WTC11 (cell line): ENCODE results near the gene HDLBP. TPM values are rescaled to one million over a fixed set of nuclear protein-coding genes. Genes with fewer than 3 reads are reported as not detected.
A peak's percentile ranks its signal among the peaks of the same experiment; 100 is the strongest.
"Not testable (repeated sequence)": the region's sequence is repeated elsewhere in the genome, so short reads cannot be mapped to it uniquely, and the experiment has no call there.

Source experiments
- ATAC-seq: fragments of 200-7000 bp; cut with Tn5 transposase; 2 replicates; pipeline ENCODE4 v1.10.0; 2021; ENCODE audit warnings: mild to moderate bottlenecking, moderate library complexity
- CTCF ChIA-PET: fragments of 300-600 bp; sonication (Branson Sonifier 250); formaldehyde crosslinking; loops from one replicate; lab custom pipeline; 2021; ENCODE audit warnings: antibody characterized with exemption; lab: Charles Lee
- POLR2A ChIA-PET: fragments of 350-600 bp; sonication (Branson Sonifier 250); formaldehyde crosslinking; loops from one replicate; lab custom pipeline; 2021; ENCODE audit warnings: antibody characterized with exemption; lab: Charles Lee
- DNase-seq: peaks from one replicate; pipeline ENCODE4 v3.0.0; 2021; ENCODE audit warnings: low spot score
- H3K27ac Mint-ChIP-seq: 2 replicates; pipeline ENCODE4 v1.8.0; 2021; ENCODE audit warnings: mixed read lengths
- H3K27me3 Mint-ChIP-seq: 2 replicates; pipeline ENCODE4 v1.8.0; 2021; ENCODE audit warnings: low read depth, mild to moderate bottlenecking, moderate library complexity, mixed read lengths
- H3K36me3 Mint-ChIP-seq: 2 replicates; pipeline ENCODE4 v1.8.0; 2021; ENCODE audit warnings: mixed read lengths
- H3K4me1 Mint-ChIP-seq: 2 replicates; pipeline ENCODE4 v1.8.0; 2022; ENCODE audit warnings: mixed read lengths
- H3K4me3 Mint-ChIP-seq: 2 replicates; pipeline ENCODE4 v1.8.0; 2021; ENCODE audit warnings: mild to moderate bottlenecking, moderate library complexity, mixed read lengths
- H3K9me3 Mint-ChIP-seq: 2 replicates; pipeline ENCODE4 v1.8.0; 2021; ENCODE audit warnings: mixed read lengths
- GABPB1 ChIP-seq: sonication (generic); formaldehyde crosslinking; IDR thresholded peaks from 2 replicates; pipeline ENCODE4 v1.8.1; 2023; ENCODE audit warnings: mild to moderate bottlenecking, missing genetic modification reagents
- RORB ChIP-seq: fragments of 250-450 bp; sonication (Bioruptor Pico); IDR thresholded peaks from 2 replicates; pipeline ENCODE4 v1.9.0; 2021; ENCODE audit warnings: mild to moderate bottlenecking
- ZNF121 ChIP-seq: sonication (generic); formaldehyde crosslinking; IDR thresholded peaks from 2 replicates; pipeline ENCODE4 v1.8.0; 2023; ENCODE audit warnings: missing genetic modification reagents
- total RNA-seq: library from RNA; stranded (reverse); gene quantifications from 3 replicates; pipeline ENCODE4 v1.2.3, GENCODE V29; 2021
- TF ChIP-seq, protein P1 (sequence below): sonication (generic); formaldehyde crosslinking; conservative IDR thresholded peaks from 2 replicates; pipeline ENCODE4 v1.8.1; 2023; ENCODE audit warnings: mild to moderate bottlenecking, low read depth, missing genetic modification reagents, moderate library complexity
- TF ChIP-seq, protein P2 (sequence below): sonication (generic); formaldehyde crosslinking; IDR thresholded peaks from 2 replicates; pipeline ENCODE4 v1.8.0; 2022; ENCODE audit warnings: mild to moderate bottlenecking, missing genetic modification reagents
- TF ChIP-seq, protein P3 (sequence below): sonication (generic); formaldehyde crosslinking; conservative IDR thresholded peaks from 2 replicates; pipeline ENCODE4 v1.8.1; 2022; ENCODE audit warnings: mild to moderate bottlenecking, missing genetic modification reagents
- TF ChIP-seq, protein P4 (sequence below): sonication (generic); formaldehyde crosslinking; IDR thresholded peaks from 2 replicates; pipeline ENCODE4 v1.8.0; 2022; ENCODE audit warnings: mild to moderate bottlenecking, missing genetic modification reagents
- TF ChIP-seq, protein P5 (sequence below): sonication (generic); formaldehyde crosslinking; IDR thresholded peaks from 2 replicates; pipeline ENCODE4 v1.8.1; 2022; ENCODE audit warnings: low read depth, mild to moderate bottlenecking, moderate library complexity, missing genetic modification reagents, borderline replicate concordance
- TF ChIP-seq, protein P6 (sequence below): sonication (generic); formaldehyde crosslinking; IDR thresholded peaks from 2 replicates; pipeline ENCODE4 v1.8.0; 2023; ENCODE audit warnings: missing genetic modification reagents, mild to moderate bottlenecking, borderline replicate concordance
- TF ChIP-seq, protein P7 (sequence below): sonication (generic); formaldehyde crosslinking; IDR thresholded peaks from 2 replicates; pipeline ENCODE4 v1.8.0; 2022; ENCODE audit warnings: missing genetic modification reagents
- TF ChIP-seq, protein P8 (sequence below): sonication (generic); formaldehyde crosslinking; IDR thresholded peaks from 2 replicates; pipeline ENCODE4 v1.8.1; 2022; ENCODE audit warnings: low read depth, missing genetic modification reagents, borderline replicate concordance

HDLBP gene
- total RNA-seq, 1 experiment from 2014 or later, result 368 TPM

DNA sequence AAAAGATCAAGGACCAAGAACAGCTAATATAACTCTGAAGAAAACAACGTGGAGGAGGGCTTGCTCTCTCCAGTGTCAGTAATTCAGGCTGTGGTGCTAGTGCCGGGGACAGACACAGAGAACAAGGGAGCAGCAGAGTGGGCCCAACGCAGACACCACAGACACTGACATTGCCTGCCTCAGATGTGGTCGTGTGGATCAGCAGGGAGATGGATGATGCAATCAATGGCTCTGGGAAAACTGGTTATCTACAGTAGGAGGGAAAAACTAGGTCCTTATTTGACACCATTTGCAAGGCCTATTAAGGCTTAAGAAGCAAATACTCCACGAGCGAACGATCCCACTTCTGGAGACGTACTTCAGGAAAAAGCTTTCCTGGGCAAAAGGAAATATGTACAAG, 36.1 kb downstream of the HDLBP start:
- DNase-seq, result no peak
- Mint-ChIP-seq H3K27ac (peak overlapping the region; percentile 77; the same call in 1 of the 2 replicates), H3K27me3 (no peaks in the 10 kb centered on the region), H3K4me3 (no peak overlapping the region), H3K4me1 (peaks cover 21% of the 10 kb centered on the region), H3K9me3 (peaks cover 13% of the 10 kb centered on the region; the same call in 1 of the 2 replicates), H3K36me3 (peaks cover 3% of the 10 kb centered on the region; the same call in 1 of the 2 replicates)
- peak; percentile 98 for TF ChIP-seq GABPB1 (CRISPR knock-in tag)
- TF ChIP-seq, protein P1, sequence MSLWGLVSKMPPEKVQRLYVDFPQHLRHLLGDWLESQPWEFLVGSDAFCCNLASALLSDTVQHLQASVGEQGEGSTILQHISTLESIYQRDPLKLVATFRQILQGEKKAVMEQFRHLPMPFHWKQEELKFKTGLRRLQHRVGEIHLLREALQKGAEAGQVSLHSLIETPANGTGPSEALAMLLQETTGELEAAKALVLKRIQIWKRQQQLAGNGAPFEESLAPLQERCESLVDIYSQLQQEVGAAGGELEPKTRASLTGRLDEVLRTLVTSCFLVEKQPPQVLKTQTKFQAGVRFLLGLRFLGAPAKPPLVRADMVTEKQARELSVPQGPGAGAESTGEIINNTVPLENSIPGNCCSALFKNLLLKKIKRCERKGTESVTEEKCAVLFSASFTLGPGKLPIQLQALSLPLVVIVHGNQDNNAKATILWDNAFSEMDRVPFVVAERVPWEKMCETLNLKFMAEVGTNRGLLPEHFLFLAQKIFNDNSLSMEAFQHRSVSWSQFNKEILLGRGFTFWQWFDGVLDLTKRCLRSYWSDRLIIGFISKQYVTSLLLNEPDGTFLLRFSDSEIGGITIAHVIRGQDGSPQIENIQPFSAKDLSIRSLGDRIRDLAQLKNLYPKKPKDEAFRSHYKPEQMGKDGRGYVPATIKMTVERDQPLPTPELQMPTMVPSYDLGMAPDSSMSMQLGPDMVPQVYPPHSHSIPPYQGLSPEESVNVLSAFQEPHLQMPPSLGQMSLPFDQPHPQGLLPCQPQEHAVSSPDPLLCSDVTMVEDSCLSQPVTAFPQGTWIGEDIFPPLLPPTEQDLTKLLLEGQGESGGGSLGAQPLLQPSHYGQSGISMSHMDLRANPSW, result no peak
- TF ChIP-seq, protein P2, sequence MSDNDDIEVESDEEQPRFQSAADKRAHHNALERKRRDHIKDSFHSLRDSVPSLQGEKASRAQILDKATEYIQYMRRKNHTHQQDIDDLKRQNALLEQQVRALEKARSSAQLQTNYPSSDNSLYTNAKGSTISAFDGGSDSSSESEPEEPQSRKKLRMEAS, result no peak
- TF ChIP-seq, protein P3, sequence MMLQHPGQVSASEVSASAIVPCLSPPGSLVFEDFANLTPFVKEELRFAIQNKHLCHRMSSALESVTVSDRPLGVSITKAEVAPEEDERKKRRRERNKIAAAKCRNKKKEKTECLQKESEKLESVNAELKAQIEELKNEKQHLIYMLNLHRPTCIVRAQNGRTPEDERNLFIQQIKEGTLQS (CRISPR knock-in tag), result peak; percentile 71; the same call in 1 of the 2 replicates
- ChIA-PET CTCF (no interaction called here), POLR2A (interaction anchor here (0.5 kb wide), 1 partner anchor 13 kb away, joined by 4 read pairs; no protein-coding TSS in a partner anchor)
- ATAC-seq, result peak; percentile 66

DNA sequence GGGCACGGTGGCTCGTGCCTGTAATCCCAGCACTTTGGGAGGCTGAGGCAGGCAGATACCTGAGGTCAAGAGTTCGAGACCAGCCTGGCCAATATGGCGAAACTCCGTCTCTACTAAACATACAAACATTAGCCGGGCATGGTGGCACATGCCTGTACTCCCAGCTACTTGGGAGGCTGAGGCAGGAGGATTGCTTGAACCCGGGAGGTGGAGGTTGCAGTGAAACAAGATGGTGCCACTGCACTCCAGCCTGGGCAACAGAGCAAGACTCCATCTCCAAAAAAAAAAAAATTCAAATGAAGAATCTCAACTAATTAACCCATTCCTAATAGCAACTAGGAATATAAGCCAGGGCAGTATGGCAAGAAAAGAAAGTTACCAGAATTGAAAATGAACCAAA, 37.2 kb downstream of the HDLBP start:
- POLR2A ChIA-PET, DNase-seq, H3K4me3 Mint-ChIP-seq, H3K27me3 Mint-ChIP-seq, H3K27ac Mint-ChIP-seq, ATAC-seq, CTCF ChIA-PET, H3K36me3 Mint-ChIP-seq: not testable (repeated sequence)
- peaks cover 24% of the 10 kb centered on the region for H3K4me1 Mint-ChIP-seq
- TF ChIP-seq ZNF121 (CRISPR knock-in tag), result peak; percentile 37; the same call in 1 of the 2 replicates
- peaks cover 13% of the 10 kb centered on the region; the same call in 1 of the 2 replicates for H3K9me3 Mint-ChIP-seq

DNA sequence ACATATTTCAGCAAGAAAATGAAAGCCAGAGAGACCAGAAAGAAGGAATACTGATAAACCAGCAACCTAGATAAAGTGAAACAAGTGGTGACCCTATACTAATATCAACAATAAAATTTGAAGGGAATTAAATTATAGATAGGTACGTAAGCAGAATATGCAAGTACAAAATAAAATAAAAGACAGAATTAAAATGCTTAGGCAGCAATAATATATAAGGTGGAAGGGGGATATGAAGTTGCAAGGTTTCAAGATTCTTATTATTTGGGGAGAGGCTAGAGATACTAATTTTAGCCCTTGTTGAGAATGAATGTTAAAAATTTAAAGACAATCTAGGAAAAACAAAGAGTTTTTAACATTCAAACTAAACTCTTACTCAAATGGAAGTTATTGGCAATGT, 39.6 kb downstream of the HDLBP start:
- H3K4me1 Mint-ChIP-seq, result peaks cover 29% of the 10 kb centered on the region
- ChIA-PET CTCF (interaction anchor here (1.2 kb wide), 1 partner anchor 9 kb away, joined by 3 read pairs; no protein-coding TSS in a partner anchor), POLR2A (no interaction called here)
- no peak for ATAC-seq
- TF ChIP-seq, protein P4, sequence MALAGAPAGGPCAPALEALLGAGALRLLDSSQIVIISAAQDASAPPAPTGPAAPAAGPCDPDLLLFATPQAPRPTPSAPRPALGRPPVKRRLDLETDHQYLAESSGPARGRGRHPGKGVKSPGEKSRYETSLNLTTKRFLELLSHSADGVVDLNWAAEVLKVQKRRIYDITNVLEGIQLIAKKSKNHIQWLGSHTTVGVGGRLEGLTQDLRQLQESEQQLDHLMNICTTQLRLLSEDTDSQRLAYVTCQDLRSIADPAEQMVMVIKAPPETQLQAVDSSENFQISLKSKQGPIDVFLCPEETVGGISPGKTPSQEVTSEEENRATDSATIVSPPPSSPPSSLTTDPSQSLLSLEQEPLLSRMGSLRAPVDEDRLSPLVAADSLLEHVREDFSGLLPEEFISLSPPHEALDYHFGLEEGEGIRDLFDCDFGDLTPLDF (CRISPR knock-in tag), result no peak
- TF ChIP-seq, protein P5, sequence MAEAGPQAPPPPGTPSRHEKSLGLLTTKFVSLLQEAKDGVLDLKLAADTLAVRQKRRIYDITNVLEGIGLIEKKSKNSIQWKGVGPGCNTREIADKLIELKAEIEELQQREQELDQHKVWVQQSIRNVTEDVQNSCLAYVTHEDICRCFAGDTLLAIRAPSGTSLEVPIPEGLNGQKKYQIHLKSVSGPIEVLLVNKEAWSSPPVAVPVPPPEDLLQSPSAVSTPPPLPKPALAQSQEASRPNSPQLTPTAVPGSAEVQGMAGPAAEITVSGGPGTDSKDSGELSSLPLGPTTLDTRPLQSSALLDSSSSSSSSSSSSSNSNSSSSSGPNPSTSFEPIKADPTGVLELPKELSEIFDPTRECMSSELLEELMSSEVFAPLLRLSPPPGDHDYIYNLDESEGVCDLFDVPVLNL (CRISPR knock-in tag), result no peak
- TF ChIP-seq, protein P6, sequence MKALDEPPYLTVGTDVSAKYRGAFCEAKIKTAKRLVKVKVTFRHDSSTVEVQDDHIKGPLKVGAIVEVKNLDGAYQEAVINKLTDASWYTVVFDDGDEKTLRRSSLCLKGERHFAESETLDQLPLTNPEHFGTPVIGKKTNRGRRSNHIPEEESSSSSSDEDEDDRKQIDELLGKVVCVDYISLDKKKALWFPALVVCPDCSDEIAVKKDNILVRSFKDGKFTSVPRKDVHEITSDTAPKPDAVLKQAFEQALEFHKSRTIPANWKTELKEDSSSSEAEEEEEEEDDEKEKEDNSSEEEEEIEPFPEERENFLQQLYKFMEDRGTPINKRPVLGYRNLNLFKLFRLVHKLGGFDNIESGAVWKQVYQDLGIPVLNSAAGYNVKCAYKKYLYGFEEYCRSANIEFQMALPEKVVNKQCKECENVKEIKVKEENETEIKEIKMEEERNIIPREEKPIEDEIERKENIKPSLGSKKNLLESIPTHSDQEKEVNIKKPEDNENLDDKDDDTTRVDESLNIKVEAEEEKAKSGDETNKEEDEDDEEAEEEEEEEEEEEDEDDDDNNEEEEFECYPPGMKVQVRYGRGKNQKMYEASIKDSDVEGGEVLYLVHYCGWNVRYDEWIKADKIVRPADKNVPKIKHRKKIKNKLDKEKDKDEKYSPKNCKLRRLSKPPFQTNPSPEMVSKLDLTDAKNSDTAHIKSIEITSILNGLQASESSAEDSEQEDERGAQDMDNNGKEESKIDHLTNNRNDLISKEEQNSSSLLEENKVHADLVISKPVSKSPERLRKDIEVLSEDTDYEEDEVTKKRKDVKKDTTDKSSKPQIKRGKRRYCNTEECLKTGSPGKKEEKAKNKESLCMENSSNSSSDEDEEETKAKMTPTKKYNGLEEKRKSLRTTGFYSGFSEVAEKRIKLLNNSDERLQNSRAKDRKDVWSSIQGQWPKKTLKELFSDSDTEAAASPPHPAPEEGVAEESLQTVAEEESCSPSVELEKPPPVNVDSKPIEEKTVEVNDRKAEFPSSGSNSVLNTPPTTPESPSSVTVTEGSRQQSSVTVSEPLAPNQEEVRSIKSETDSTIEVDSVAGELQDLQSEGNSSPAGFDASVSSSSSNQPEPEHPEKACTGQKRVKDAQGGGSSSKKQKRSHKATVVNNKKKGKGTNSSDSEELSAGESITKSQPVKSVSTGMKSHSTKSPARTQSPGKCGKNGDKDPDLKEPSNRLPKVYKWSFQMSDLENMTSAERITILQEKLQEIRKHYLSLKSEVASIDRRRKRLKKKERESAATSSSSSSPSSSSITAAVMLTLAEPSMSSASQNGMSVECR (CRISPR knock-in tag), result no peak
- TF ChIP-seq, protein P2, result no peak
- TF ChIP-seq, protein P7, sequence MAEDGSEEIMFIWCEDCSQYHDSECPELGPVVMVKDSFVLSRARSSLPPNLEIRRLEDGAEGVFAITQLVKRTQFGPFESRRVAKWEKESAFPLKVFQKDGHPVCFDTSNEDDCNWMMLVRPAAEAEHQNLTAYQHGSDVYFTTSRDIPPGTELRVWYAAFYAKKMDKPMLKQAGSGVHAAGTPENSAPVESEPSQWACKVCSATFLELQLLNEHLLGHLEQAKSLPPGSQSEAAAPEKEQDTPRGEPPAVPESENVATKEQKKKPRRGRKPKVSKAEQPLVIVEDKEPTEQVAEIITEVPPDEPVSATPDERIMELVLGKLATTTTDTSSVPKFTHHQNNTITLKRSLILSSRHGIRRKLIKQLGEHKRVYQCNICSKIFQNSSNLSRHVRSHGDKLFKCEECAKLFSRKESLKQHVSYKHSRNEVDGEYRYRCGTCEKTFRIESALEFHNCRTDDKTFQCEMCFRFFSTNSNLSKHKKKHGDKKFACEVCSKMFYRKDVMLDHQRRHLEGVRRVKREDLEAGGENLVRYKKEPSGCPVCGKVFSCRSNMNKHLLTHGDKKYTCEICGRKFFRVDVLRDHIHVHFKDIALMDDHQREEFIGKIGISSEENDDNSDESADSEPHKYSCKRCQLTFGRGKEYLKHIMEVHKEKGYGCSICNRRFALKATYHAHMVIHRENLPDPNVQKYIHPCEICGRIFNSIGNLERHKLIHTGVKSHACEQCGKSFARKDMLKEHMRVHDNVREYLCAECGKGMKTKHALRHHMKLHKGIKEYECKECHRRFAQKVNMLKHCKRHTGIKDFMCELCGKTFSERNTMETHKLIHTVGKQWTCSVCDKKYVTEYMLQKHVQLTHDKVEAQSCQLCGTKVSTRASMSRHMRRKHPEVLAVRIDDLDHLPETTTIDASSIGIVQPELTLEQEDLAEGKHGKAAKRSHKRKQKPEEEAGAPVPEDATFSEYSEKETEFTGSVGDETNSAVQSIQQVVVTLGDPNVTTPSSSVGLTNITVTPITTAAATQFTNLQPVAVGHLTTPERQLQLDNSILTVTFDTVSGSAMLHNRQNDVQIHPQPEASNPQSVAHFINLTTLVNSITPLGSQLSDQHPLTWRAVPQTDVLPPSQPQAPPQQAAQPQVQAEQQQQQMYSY, result no peak
- TF ChIP-seq, protein P8, sequence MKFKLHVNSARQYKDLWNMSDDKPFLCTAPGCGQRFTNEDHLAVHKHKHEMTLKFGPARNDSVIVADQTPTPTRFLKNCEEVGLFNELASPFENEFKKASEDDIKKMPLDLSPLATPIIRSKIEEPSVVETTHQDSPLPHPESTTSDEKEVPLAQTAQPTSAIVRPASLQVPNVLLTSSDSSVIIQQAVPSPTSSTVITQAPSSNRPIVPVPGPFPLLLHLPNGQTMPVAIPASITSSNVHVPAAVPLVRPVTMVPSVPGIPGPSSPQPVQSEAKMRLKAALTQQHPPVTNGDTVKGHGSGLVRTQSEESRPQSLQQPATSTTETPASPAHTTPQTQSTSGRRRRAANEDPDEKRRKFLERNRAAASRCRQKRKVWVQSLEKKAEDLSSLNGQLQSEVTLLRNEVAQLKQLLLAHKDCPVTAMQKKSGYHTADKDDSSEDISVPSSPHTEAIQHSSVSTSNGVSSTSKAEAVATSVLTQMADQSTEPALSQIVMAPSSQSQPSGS (CRISPR knock-in tag), result no peak
- no peak for TF ChIP-seq RORB (CRISPR knock-in tag)
- no peaks in the 10 kb centered on the region for H3K36me3 Mint-ChIP-seq
- no peaks in the 10 kb centered on the region for H3K27me3 Mint-ChIP-seq
- H3K9me3 Mint-ChIP-seq, result peaks cover 13% of the 10 kb centered on the region; the same call in 1 of the 2 replicates
- DNase-seq, result no peak
- no peak overlapping the region for H3K4me3 Mint-ChIP-seq
- no peak overlapping the region for H3K27ac Mint-ChIP-seq
